ENCODE measurements around the gene SPOCK1. TPM values are rescaled to one million over a fixed set of nuclear protein-coding genes. Genes with fewer than 3 reads are reported as not detected.

Gene SPOCK1
- polyA plus RNA-seq, 1 donor from 2014 or later: not detected

DNA sequence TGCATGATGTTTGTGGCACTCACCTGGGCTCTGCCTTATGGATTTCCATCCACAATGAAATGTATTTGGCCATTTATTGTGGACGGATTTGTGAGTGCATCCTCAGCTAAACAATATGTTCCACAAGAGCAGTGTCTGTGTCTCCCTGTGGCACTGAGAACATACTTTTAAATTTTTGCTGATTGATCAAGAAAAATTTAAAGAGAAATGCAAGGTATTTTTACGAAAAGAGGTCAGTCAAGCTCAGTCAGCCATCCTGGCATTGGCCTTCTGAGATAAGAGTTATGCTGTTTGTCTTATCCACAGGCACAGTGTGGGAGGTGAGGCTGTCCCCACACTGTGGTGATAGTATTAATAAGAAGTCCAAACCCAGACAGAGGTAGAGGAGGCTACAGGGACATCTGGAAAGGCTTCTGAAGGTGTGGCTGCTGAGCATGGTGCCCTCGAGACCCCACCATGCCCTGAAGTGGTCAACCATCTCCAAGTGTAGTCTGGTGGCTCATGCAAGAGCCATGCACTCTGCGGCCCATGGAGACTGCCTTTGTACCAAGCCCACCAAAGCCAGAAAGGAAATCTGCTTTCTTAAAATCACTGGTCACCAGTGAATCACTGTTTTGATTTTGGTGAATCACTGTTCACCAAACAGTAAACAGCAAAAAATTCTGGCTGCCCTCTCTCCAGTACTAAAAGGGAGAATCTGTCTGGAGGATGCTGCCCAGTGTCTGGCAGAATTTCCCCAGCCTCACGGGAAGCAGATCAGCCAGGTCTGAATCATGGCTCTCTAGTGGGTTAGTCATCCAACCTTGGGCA is 28.8 kb downstream of the SPOCK1 start:
- no peaks in the 10 kb centered on the region for H3K9me3 Mint-ChIP-seq
- no peak overlapping the region for H3K4me3 Mint-ChIP-seq
- no peak overlapping the region for H3K27ac Mint-ChIP-seq
- H3K27me3 Mint-ChIP-seq: peaks cover 2% of the 10 kb centered on the region
- H3K4me1 Mint-ChIP-seq: no peaks in the 10 kb centered on the region
- peaks cover 3% of the 10 kb centered on the region for H3K36me3 Mint-ChIP-seq

DNA sequence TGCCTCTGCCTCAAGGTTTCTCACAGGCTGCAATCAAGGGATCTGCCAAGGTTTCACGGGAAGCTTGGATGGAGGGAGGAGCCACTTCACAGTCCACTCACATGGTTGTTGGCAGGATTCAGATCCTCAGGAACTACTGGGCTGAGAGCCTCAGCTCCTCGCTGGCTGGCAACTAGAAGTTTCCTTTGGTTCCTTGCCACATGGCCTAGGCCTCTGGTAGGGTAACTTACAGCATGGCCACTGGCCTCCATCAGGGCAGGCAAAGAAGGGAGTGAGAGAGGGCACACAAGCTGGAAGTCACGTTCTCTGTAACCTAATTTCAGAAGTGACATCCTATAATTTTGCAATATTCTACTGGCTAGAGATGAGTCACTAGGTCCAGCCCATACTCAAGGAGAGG is 32.2 kb downstream of the SPOCK1 start:
- Mint-ChIP-seq H3K9me3 (no peaks in the 10 kb centered on the region), H3K4me1 (no peaks in the 10 kb centered on the region), H3K4me3 (no peak overlapping the region)

DNA sequence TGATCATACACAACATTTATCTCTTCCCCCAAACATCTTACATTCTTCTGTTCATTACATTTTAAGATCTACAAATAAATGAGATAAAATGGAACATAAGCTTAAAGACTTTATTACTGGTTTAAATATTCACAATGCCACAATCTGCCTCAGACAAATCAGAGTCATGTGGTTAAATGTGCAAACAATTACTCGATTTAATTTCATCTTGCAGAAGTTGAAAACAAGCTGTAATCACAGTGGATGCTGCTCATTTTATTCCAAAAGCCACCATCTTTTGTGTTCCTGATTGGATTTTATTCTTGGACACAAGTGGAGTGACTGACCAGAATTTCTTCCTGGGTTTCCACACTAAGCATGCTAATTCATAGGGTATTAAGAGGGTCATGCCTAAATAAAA is 33.2 kb downstream of the SPOCK1 start:
- Mint-ChIP-seq H3K27me3 (peaks cover 8% of the 10 kb centered on the region), H3K36me3 (no peaks in the 10 kb centered on the region), H3K27ac (no peak overlapping the region), H3K9me3 (no peaks in the 10 kb centered on the region), H3K4me1 (no peaks in the 10 kb centered on the region), H3K4me3 (no peak overlapping the region)

More for the DNA sequence above, 32.2 kb downstream of the SPOCK1 start:
- Mint-ChIP-seq H3K36me3 (no peaks in the 10 kb centered on the region), H3K27me3 (peaks cover 3% of the 10 kb centered on the region), H3K27ac (no peak overlapping the region)

DNA sequence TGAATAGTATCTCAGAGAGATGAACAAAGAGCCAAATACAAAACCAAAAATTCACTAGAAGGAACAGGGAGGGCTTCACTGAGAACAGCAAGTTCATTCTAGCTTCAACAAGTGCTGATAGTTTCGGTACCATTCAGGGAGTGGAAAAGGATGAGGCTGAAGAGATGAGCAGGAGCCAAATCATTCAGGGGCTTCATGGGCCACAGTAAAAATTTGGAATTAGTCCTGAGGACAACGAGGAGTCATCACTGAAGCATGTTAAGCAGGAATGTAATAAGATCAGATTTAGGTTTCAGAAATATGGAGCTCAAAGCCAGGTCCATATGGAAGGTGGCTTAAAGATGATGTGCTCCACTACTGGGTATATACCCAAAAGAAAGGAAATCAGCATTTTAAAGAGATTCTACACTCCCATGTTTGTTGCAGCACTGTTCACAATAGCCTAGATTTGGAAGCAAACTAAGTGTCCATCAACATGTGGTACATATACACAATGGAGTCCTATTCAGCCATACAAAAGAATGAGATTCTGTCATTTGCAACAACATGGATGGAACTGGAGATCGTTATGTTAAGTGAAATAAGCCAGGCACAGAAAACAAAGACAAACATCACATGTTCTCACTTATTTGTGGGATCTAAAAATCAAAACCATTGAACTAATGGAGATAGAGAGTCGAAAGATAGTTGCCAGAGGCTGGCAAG is 36.2 kb downstream of the SPOCK1 start:
- Mint-ChIP-seq H3K36me3 (peaks cover 2% of the 10 kb centered on the region), H3K27me3 (peaks cover 19% of the 10 kb centered on the region), H3K9me3 (peaks cover 0 to 2% (median 0%) of the 10 kb centered on the region in 3 donors), H3K4me1 (no peaks in the 10 kb centered on the region), H3K4me3 (no peak overlapping the region), H3K27ac (no peak overlapping the region)

GRCh38 chr5:137462265-137462590 is 36.9 kb downstream of the SPOCK1 start:
- peaks cover 21% of the 10 kb centered on the region for H3K27me3 Mint-ChIP-seq
- H3K36me3 Mint-ChIP-seq: peaks cover 2% of the 10 kb centered on the region
- peaks cover 0 to 2% (median 0%) of the 10 kb centered on the region in 3 donors for H3K9me3 Mint-ChIP-seq
- no peak overlapping the region for H3K4me3 Mint-ChIP-seq
- no peaks in the 10 kb centered on the region for H3K4me1 Mint-ChIP-seq
- H3K27ac Mint-ChIP-seq: no peak overlapping the region

DNA sequence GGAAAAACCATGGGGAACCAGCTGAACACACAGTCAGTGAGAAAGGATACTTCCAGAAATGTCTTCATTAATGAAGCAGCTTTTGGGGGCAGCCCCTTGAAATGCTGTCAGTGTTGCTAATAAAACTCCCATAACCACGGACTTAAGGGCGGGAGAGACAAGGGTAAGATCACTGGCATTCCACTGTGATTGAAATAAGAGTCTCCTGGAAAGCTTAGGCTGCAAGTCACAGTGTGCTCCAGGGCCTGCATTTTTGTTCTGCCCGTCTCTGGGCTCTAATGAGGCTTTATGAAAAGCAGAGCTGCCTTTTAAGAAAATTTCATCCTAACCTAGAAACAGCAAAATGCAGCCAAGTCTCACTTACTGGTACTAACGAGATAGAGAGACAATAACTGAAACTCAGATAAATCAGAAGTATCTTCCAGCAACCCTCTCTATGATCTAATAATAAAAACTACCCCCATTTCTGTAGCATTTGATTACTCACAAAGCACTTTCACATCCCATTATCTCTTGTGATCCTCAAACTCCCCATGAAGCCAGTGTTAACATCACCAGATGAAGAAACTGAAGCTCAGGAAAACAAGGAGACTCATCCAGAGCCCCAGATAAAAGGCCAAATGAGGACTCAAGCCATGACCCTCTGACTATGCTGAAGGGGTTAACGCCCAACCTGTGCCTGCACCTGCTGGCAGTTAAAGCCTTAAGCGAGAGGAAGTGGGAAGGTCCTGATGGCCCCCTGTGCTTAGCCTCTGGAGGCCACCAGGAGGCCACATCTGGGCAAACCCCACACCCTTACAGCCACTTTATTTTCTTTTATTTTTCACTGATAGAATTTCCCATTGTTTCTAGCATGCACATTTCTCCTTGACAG is 37.5 kb downstream of the SPOCK1 start:
- Mint-ChIP-seq H3K9me3 (peaks cover 0 to 2% (median 0%) of the 10 kb centered on the region in 3 donors), H3K27me3 (peaks cover 21% of the 10 kb centered on the region), H3K36me3 (peaks cover 2% of the 10 kb centered on the region), H3K4me1 (no peaks in the 10 kb centered on the region), H3K27ac (no peak overlapping the region), H3K4me3 (no peak overlapping the region)

DNA sequence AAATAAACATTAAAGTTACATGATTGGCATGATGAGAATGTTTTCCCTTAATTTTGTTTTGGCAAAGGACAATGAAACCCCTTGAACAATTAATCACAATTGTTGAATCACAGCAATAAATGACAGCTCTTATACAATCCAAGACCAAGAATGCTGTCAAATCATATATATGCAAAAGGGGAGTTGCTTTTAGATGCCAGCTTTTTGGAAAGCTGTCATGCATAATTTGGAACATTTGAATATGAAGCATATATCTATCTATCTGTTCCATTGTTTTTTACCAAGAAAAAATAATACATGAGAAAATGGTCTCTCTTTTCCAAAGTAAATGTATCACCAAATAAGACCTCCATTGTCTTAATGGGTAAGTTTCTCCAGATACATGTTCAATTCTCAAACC is 44.5 kb downstream of the SPOCK1 start:
- no peak overlapping the region for H3K27ac Mint-ChIP-seq
- H3K27me3 Mint-ChIP-seq: peaks cover 3% of the 10 kb centered on the region
- peaks cover 0 to under 1% (median 0%) of the 10 kb centered on the region in 3 donors for H3K9me3 Mint-ChIP-seq
- H3K4me3 Mint-ChIP-seq: no peak overlapping the region
- H3K36me3 Mint-ChIP-seq: peaks cover under 1% of the 10 kb centered on the region
- H3K4me1 Mint-ChIP-seq: no peaks in the 10 kb centered on the region

GRCh38 chr5:137453483-137454080 is 45.5 kb downstream of the SPOCK1 start:
- no peaks in the 10 kb centered on the region for H3K9me3 Mint-ChIP-seq

GRCh38 chr5:137450759-137451158 is 48.4 kb downstream of the SPOCK1 start:
- H3K27ac Mint-ChIP-seq: no peak overlapping the region
- H3K4me1 Mint-ChIP-seq: no peaks in the 10 kb centered on the region
- H3K4me3 Mint-ChIP-seq: no peak overlapping the region
- H3K36me3 Mint-ChIP-seq: no peaks in the 10 kb centered on the region
- H3K27me3 Mint-ChIP-seq: no peaks in the 10 kb centered on the region
- no peaks in the 10 kb centered on the region for H3K9me3 Mint-ChIP-seq

More at GRCh38 chr5:137453483-137454080, 45.5 kb downstream of the SPOCK1 start:
- Mint-ChIP-seq H3K4me1 (no peaks in the 10 kb centered on the region), H3K4me3 (no peak overlapping the region), H3K27ac (no peak overlapping the region), H3K27me3 (peaks cover 2% of the 10 kb centered on the region), H3K36me3 (no peaks in the 10 kb centered on the region)

DNA sequence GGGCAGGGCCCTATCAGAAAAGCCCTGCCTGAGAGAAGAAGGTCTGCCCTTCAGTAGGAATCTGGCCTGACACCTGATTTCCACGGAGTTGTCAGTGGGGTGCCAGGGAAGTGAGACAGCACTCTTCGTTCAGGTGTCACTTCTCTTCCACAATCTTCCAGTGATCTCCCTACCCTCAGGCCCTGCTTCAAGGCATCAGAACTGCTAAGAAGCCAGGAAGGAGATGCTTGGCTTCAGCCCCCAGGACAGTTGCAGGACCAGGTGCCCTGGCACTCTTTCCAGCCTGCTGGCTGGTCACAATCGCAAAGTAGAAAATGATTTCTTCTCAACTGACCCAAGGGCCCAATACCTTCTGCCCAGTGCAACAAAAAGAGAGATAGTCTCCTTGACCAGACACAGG is 50.3 kb downstream of the SPOCK1 start:
- Mint-ChIP-seq H3K4me3 (no peak overlapping the region), H3K36me3 (no peaks in the 10 kb centered on the region), H3K4me1 (no peaks in the 10 kb centered on the region), H3K27ac (no peak overlapping the region), H3K9me3 (no peaks in the 10 kb centered on the region), H3K27me3 (peaks cover 3% of the 10 kb centered on the region)

GRCh38 chr5:137446615-137447014 is 52.5 kb downstream of the SPOCK1 start:
- Mint-ChIP-seq H3K4me1 (no peaks in the 10 kb centered on the region), H3K27ac (no peak overlapping the region), H3K9me3 (peaks cover 0 to 2% (median 0%) of the 10 kb centered on the region in 3 donors), H3K4me3 (no peak overlapping the region), H3K27me3 (peaks cover 3% of the 10 kb centered on the region), H3K36me3 (no peaks in the 10 kb centered on the region)

- no peaks in the 10 kb centered on the region for H3K36me3 Mint-ChIP-seq
- peaks cover 0 to 2% (median 0%) of the 10 kb centered on the region in 3 donors for H3K9me3 Mint-ChIP-seq
- H3K4me1 Mint-ChIP-seq: no peaks in the 10 kb centered on the region
- H3K4me3 Mint-ChIP-seq: no peak overlapping the region
- H3K27ac Mint-ChIP-seq: no peak overlapping the region
- peaks cover 3% of the 10 kb centered on the region for H3K27me3 Mint-ChIP-seq
Measured at GRCh38 chr5:137446151-137446550, 53.0 kb downstream of the SPOCK1 start.

GRCh38 chr5:137442660-137443059 is 56.5 kb downstream of the SPOCK1 start:
- Mint-ChIP-seq H3K27me3 (peaks cover 3% of the 10 kb centered on the region), H3K9me3 (peaks cover 0 to 3% (median 0%) of the 10 kb centered on the region in 3 donors), H3K4me3 (no peak overlapping the region), H3K27ac (no peak overlapping the region), H3K36me3 (no peaks in the 10 kb centered on the region), H3K4me1 (no peaks in the 10 kb centered on the region)

GRCh38 chr5:137441476-137441875 is 57.6 kb downstream of the SPOCK1 start:
- H3K4me3 Mint-ChIP-seq: no peak overlapping the region
- no peaks in the 10 kb centered on the region for H3K4me1 Mint-ChIP-seq
- H3K27me3 Mint-ChIP-seq: peaks cover 3% of the 10 kb centered on the region
- H3K27ac Mint-ChIP-seq: no peak overlapping the region
- H3K36me3 Mint-ChIP-seq: no peaks in the 10 kb centered on the region
- H3K9me3 Mint-ChIP-seq: peaks cover 0 to 3% (median 0%) of the 10 kb centered on the region in 3 donors

GRCh38 chr5:137440795-137441194 is 58.3 kb downstream of the SPOCK1 start:
- H3K4me3 Mint-ChIP-seq: no peak overlapping the region
- H3K27me3 Mint-ChIP-seq: peaks cover 3% of the 10 kb centered on the region
- no peaks in the 10 kb centered on the region for H3K4me1 Mint-ChIP-seq

More at GRCh38 chr5:137440795-137441194, 58.3 kb downstream of the SPOCK1 start:
- peaks cover 0 to 3% (median 0%) of the 10 kb centered on the region in 3 donors for H3K9me3 Mint-ChIP-seq
- no peaks in the 10 kb centered on the region for H3K36me3 Mint-ChIP-seq
- no peak overlapping the region for H3K27ac Mint-ChIP-seq

Measured in IgD-negative memory B cell (primary cell).